ENCODE results near the gene SYTL1. TPM values are rescaled to one million over a fixed set of nuclear protein-coding genes. Genes with fewer than 3 reads are reported as not detected.

Gene SYTL1
- total RNA-seq, 3 donors from 2014 or later (not counting 1 experiment from before 2014, with no cell fraction given): 244 to 312 (median 273) TPM

DNA sequence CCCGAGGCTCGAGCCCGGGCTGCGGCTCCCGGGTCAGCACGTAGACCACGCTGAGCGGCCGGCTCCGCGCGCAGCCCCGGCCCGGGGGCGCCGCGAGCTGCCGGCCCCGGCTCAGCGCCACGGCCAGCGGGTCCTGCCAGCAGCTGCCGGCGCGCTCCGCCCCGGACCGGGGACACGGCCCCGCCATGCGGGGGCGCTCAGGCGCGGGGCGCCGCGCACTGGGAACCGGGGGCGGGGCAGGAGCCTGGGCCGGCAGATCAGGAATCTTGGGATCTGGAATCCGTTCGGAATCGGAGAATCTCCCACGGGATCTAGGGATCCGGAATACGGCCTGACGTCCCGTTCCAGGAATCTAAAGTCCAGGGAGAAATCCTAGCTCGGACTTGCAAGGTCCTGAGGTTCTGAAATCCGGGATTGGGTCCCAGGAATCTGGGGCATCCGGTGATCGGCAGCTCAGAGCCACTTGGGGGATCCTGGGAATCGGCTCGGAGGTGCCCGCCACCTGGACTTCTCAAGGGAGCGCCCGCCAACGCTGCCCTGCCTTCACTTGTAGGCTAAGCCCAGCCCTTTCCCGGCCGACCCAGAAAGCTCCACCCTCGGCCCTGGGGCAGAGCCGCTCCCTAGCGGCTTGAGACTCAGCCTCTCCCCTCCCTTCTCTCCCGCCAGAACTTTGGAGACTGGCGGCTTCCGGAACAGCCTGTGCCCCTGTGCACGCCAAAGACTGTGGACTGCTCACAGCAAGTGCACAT, 24.8 kb downstream of the SYTL1 start, which contains the start of gene MAP3K6:
Gene MAP3K6, minus strand, starts transcription at position 551 of the 749 bp plus-strand sequence. Its CDS starts 364 bp downstream, at position 187.
- intact Hi-C loops (cut with micrococcal nuclease): no loop called here
- TF ChIP-seq CTCF (IDR thresholded peaks at IDR 0.05): peak; percentile 38
- H3K27ac ChIP-seq (ENCODE audit: low read length): peak within 1 kb of the TSS; percentile 26
- peak; percentile 48 to 72 for DNase-seq
- Mint-ChIP-seq H3K27me3 (ENCODE audit: low read depth in 2 of 2) (no peaks in the 10 kb centered on the region), H3K36me3 (no peaks in the 10 kb centered on the region), H3K9me3 (no peaks in the 10 kb centered on the region), H3K4me3 (peak within 1 kb of the TSS; percentile 92), H3K4me1 (peaks cover 12 to 38% of the 10 kb centered on the region in 2 donors), H3K27ac (peak within 1 kb of the TSS; percentile 41 to 82)
- WGBS (ENCODE audit: insufficient coverage): 3% methylated on average over 67 of the region's 67 CpGs
- H3K36me3 ChIP-seq (ENCODE audit: control insufficient read depth, insufficient read depth, low read length): no peaks in the 10 kb centered on the region
- H3K27me3 ChIP-seq (ENCODE audit: control insufficient read depth, insufficient read depth, low read length): no peaks in the 10 kb centered on the region
- ATAC-seq: peak; percentile 47 to 55 (median 49)
- H3K4me1 ChIP-seq (ENCODE audit: control insufficient read depth, insufficient read depth, low read length): peaks cover 54% of the 10 kb centered on the region
- H3K4me3 ChIP-seq (ENCODE audit: low read length): peak within 1 kb of the TSS; percentile 66
- H3K9me3 ChIP-seq (ENCODE audit: control insufficient read depth, insufficient read depth, low read length): no peaks in the 10 kb centered on the region

DNA sequence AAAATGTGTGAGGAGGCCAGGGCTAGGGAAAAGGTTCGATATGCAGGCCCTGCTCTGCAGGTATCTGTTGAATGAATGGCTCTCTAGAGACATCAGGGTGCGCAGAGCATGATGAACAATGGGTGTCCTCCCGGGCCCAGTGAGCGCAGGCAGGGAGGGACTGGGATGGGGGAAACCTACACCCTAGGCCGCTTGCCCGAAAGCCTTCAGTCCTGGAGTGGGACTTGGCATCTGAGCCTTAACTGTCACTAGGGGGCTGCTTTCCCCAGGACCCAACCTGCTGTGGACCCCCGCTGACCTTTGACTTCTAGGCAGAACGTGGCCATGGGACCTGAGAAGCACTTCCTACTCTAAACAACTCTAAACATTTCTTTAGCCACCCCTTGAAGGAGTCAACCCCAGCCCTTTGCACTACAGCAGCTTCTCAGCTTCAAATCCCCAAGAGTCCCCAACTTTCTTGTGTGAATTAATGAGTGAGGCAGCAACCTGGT, 25.4 kb downstream of the SYTL1 start:
- no peak for ATAC-seq
- WGBS (ENCODE audit: insufficient coverage): 78% methylated on average over 8 of the region's 8 CpGs
- Mint-ChIP-seq H3K27me3 (ENCODE audit: low read depth in 2 of 2) (no peaks in the 10 kb centered on the region), H3K4me3 (peak overlapping the region; percentile 72), H3K36me3 (no peaks in the 10 kb centered on the region), H3K27ac (peak overlapping the region in 1 of 2 donors; percentile 70), H3K9me3 (no peaks in the 10 kb centered on the region), H3K4me1 (peaks cover 12 to 38% of the 10 kb centered on the region in 2 donors)
- TF ChIP-seq CTCF (IDR thresholded peaks at IDR 0.05): no peak
- intact Hi-C loops (cut with micrococcal nuclease): no loop called here
- H3K27ac ChIP-seq (ENCODE audit: low read length): no peak overlapping the region
- H3K4me1 ChIP-seq (ENCODE audit: control insufficient read depth, insufficient read depth, low read length): peaks cover 54% of the 10 kb centered on the region
- no peak for DNase-seq
- H3K4me3 ChIP-seq (ENCODE audit: low read length): no peak overlapping the region
- H3K9me3 ChIP-seq (ENCODE audit: control insufficient read depth, insufficient read depth, low read length): no peaks in the 10 kb centered on the region
- H3K27me3 ChIP-seq (ENCODE audit: control insufficient read depth, insufficient read depth, low read length): no peaks in the 10 kb centered on the region
- H3K36me3 ChIP-seq (ENCODE audit: control insufficient read depth, insufficient read depth, low read length): no peaks in the 10 kb centered on the region

DNA sequence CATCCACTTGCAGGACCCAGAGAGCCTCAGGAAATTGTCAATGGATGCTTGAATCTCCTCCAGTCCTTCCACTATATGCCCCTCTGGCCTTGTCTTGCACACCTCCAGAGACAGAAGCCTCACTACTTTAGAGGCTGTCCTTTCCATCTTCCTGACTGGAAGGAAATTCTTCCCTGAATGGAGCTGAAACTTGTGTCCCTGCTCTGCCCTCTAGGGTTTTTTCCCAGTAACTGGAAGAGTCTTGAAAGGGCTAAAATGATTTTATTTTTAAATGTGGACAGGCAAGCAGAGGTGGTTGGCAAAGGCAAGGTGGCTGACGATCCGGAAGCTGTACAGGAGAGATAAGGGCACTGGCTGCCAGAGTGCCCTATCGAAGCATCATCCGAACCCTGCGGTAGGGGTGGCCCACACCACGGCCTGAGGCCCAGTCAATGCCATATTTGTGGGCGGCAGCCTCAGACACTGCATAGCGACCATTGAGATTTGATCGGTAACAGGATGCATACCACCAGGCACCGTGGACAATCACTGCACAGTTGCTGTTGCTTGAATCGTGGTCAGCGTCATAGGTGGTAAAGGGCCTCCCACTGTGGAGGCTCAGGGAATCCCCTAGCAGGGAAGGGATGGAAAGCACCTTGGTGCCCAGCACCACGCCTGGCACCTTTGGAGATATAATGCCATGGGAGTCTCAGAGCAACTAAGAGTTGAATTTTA, 27.2 kb downstream of the SYTL1 start:
- H3K27ac Mint-ChIP-seq: peak overlapping the region in 1 of 2 donors; percentile 25
- no peaks in the 10 kb centered on the region for H3K27me3 ChIP-seq (ENCODE audit: control insufficient read depth, insufficient read depth, low read length)
- no peaks in the 10 kb centered on the region for H3K9me3 ChIP-seq (ENCODE audit: control insufficient read depth, insufficient read depth, low read length)
- WGBS (ENCODE audit: insufficient coverage): 25% methylated on average over 13 of the region's 13 CpGs
- no peaks in the 10 kb centered on the region for H3K9me3 Mint-ChIP-seq
- H3K4me1 Mint-ChIP-seq: peaks cover 12 to 37% of the 10 kb centered on the region in 2 donors
- intact Hi-C loops (cut with micrococcal nuclease): no loop called here
- peak overlapping the region; percentile 79 for H3K27ac ChIP-seq (ENCODE audit: low read length)
- H3K36me3 Mint-ChIP-seq: no peaks in the 10 kb centered on the region
- peaks cover 54% of the 10 kb centered on the region for H3K4me1 ChIP-seq (ENCODE audit: control insufficient read depth, insufficient read depth, low read length)
- H3K4me3 ChIP-seq (ENCODE audit: low read length): no peak overlapping the region
- H3K36me3 ChIP-seq (ENCODE audit: control insufficient read depth, insufficient read depth, low read length): no peaks in the 10 kb centered on the region
- no peaks in the 10 kb centered on the region for H3K27me3 Mint-ChIP-seq (ENCODE audit: low read depth in 2 of 2)
- TF ChIP-seq CTCF (IDR thresholded peaks at IDR 0.05): no peak
- H3K4me3 Mint-ChIP-seq: no peak overlapping the region
- peak; percentile 32 to 81 (median 61) for ATAC-seq
- DNase-seq: peak in 1 of 2 donors; percentile 56
